SK-N-SH treated with all-trans-retinoic acid at 6 μM for 48 hours (cell line): ENCODE results near the gene FBXO33.
A peak's percentile ranks its signal among the peaks of the same experiment; 100 is the strongest.

ENCODE experiments used
- ATAC-seq: fragments of 200-7000 bp; cut with Tn5 transposase; 3 replicates; pipeline ENCODE4 v1.9.1; 2020; ENCODE audit warnings: mild to moderate bottlenecking, moderate library complexity
- ARNTL ChIP-seq: fragments of 450-650 bp; formaldehyde crosslinking; IDR thresholded peaks from 2 replicates; pipeline ENCODE4 v1.5.0; 2020; ENCODE audit warnings: low read depth, mild to moderate bottlenecking, moderate library complexity, borderline replicate concordance
- BACH2 ChIP-seq: fragments of 250-450 bp; sonication (Bioruptor Pico); IDR thresholded peaks from 2 replicates; pipeline ENCODE4 v1.9.0; 2021; ENCODE audit warnings: mild to moderate bottlenecking, borderline replicate concordance
- CSDC2 ChIP-seq: fragments of 250-450 bp; sonication (Bioruptor Pico); IDR thresholded peaks from 2 replicates; pipeline ENCODE4 v1.5.0; 2020; ENCODE audit warnings: mild to moderate bottlenecking, moderate library complexity
- ESRRG ChIP-seq: fragments of 250-450 bp; sonication (Bioruptor Pico); IDR thresholded peaks from 2 replicates; pipeline ENCODE4 v1.6.1; 2021; ENCODE audit warnings: mild to moderate bottlenecking
- GLIS3 ChIP-seq: fragments of 250-450 bp; sonication (Bioruptor Pico); IDR thresholded peaks from 2 replicates; pipeline ENCODE4 v1.5.0; 2020; ENCODE audit warnings: mild to moderate bottlenecking, moderate library complexity
- ISL1 ChIP-seq: fragments of 250-450 bp; sonication (Bioruptor Pico); IDR thresholded peaks from 2 replicates; pipeline ENCODE4 v2.1.2; 2022; ENCODE audit warnings: mild to moderate bottlenecking, moderate library complexity
- OSR1 ChIP-seq: fragments of 250-450 bp; sonication (Bioruptor Pico); IDR thresholded peaks from 2 replicates; pipeline ENCODE4 v1.8.0; 2022; ENCODE audit warnings: moderate library complexity, mild to moderate bottlenecking, inconsistent platforms
- RARB ChIP-seq: fragments of 250-450 bp; sonication (Bioruptor Pico); IDR thresholded peaks from 2 replicates; pipeline ENCODE4 v1.8.0; 2021; ENCODE audit warnings: mild to moderate bottlenecking, moderate library complexity
- SNAI2 ChIP-seq: fragments of 250-450 bp; sonication (Bioruptor Pico); IDR thresholded peaks from 2 replicates; pipeline ENCODE4 v1.5.0; 2020; ENCODE audit warnings: mild to moderate bottlenecking, moderate library complexity
- TOX ChIP-seq: fragments of 250-450 bp; sonication (Bioruptor Pico); IDR thresholded peaks from 2 replicates; pipeline ENCODE4 v1.8.0; 2021; ENCODE audit warnings: mild to moderate bottlenecking, moderate library complexity, borderline replicate concordance
- ZC3H10 ChIP-seq: fragments of 250-450 bp; sonication (Bioruptor Pico); IDR thresholded peaks from 2 replicates; pipeline ENCODE4 v1.5.1; 2021; ENCODE audit warnings: mild to moderate bottlenecking, moderate library complexity
- ZFP3 ChIP-seq: fragments of 250-450 bp; sonication (Bioruptor Pico); IDR thresholded peaks from 2 replicates; pipeline ENCODE4 v1.5.0; 2020; ENCODE audit warnings: mild to moderate bottlenecking, moderate library complexity
- ZFP30 ChIP-seq: fragments of 450-650 bp; formaldehyde crosslinking; IDR thresholded peaks from 2 replicates; pipeline ENCODE4 v1.5.0; 2022; ENCODE audit warnings: mild to moderate bottlenecking, moderate library complexity
- ZNF8 ChIP-seq: fragments of 450-650 bp; formaldehyde crosslinking; IDR thresholded peaks from 2 replicates; pipeline ENCODE4 v1.5.0; 2020; ENCODE audit warnings: mild to moderate bottlenecking, moderate library complexity
- TF ChIP-seq, protein P1 (sequence below): fragments of 250-450 bp; sonication (Bioruptor Pico); IDR thresholded peaks from 2 replicates; pipeline ENCODE4 v1.5.0; 2020; ENCODE audit warnings: mild to moderate bottlenecking, moderate library complexity
- TF ChIP-seq, protein P2 (sequence below): fragments of 250-450 bp; sonication (Bioruptor Pico); IDR thresholded peaks from 2 replicates; pipeline ENCODE4 v1.8.0; 2021; ENCODE audit warnings: low read depth, mild to moderate bottlenecking, moderate library complexity, borderline replicate concordance
- TF ChIP-seq, protein P3 (sequence below): fragments of 250-450 bp; sonication (Bioruptor Pico); IDR thresholded peaks from 2 replicates; pipeline ENCODE4 v1.8.0; 2020; ENCODE audit warnings: mild to moderate bottlenecking, moderate library complexity, borderline replicate concordance
- TF ChIP-seq, protein P4 (sequence below): fragments of 250-450 bp; sonication (Bioruptor Pico); IDR thresholded peaks from 2 replicates; pipeline ENCODE4 v1.5.1; 2020; ENCODE audit warnings: low read depth, mild to moderate bottlenecking, moderate library complexity

The FBXO33 gene

DNA sequence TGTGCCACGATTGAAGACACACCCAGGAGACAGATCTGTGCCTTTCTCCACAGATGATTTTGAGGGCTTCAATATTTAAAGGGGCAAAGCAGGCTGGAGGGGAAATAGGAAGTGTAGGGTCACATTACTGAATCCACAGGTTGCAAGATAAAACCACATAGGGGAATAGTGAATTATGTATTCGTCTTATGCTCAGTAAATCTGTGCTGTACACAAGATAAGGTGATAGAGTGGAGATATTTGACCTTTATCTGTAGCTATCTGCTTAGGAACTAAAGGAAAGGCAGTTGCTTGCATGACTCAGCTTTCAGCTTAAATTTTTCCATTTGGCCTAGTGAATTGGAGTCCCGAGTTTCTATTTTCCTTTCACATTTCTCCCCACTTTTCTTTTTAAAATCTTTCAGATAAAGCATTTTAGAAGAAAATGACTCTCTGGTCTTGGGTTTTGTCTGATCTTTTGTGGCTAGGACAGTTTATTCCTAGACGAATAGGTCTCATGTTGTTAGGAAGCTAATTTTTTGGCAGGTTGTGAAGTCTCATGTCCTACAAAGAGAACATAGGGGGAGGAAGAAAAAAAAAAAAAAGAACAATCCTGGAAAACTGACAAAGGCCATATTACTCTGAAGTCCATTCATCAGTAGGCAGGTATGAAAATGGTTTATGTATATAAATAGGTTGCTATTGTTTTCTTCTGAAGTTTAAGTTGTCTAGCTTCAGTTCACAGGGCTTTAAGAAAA is 55.4 kb downstream of the FBXO33 start (continued):
- TF ChIP-seq, protein P1, sequence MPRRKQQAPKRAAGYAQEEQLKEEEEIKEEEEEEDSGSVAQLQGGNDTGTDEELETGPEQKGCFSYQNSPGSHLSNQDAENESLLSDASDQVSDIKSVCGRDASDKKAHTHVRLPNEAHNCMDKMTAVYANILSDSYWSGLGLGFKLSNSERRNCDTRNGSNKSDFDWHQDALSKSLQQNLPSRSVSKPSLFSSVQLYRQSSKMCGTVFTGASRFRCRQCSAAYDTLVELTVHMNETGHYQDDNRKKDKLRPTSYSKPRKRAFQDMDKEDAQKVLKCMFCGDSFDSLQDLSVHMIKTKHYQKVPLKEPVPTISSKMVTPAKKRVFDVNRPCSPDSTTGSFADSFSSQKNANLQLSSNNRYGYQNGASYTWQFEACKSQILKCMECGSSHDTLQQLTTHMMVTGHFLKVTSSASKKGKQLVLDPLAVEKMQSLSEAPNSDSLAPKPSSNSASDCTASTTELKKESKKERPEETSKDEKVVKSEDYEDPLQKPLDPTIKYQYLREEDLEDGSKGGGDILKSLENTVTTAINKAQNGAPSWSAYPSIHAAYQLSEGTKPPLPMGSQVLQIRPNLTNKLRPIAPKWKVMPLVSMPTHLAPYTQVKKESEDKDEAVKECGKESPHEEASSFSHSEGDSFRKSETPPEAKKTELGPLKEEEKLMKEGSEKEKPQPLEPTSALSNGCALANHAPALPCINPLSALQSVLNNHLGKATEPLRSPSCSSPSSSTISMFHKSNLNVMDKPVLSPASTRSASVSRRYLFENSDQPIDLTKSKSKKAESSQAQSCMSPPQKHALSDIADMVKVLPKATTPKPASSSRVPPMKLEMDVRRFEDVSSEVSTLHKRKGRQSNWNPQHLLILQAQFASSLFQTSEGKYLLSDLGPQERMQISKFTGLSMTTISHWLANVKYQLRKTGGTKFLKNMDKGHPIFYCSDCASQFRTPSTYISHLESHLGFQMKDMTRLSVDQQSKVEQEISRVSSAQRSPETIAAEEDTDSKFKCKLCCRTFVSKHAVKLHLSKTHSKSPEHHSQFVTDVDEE, result no peak

DNA sequence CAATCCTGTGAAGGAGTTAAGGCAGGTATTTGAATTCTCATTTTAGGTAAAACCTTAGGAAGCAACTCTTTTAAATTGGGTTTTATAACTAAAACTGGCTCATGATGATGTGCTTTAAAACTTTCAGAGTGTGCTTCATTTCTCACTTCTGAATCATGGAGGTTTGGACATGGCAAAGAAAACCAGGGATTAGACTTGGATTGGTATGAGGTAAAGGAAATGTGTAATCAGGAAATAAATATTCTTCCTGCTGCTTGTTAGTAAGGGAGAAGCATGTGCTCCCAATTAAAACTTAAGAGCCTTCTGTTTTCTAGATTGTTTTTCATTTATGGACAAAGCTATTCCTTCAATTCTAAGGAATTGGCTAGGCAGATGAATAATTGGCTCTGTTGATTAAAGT is 57.4 kb downstream of the FBXO33 start:
- ATAC-seq, result peak; percentile 71
- TF ChIP-seq, protein P2, sequence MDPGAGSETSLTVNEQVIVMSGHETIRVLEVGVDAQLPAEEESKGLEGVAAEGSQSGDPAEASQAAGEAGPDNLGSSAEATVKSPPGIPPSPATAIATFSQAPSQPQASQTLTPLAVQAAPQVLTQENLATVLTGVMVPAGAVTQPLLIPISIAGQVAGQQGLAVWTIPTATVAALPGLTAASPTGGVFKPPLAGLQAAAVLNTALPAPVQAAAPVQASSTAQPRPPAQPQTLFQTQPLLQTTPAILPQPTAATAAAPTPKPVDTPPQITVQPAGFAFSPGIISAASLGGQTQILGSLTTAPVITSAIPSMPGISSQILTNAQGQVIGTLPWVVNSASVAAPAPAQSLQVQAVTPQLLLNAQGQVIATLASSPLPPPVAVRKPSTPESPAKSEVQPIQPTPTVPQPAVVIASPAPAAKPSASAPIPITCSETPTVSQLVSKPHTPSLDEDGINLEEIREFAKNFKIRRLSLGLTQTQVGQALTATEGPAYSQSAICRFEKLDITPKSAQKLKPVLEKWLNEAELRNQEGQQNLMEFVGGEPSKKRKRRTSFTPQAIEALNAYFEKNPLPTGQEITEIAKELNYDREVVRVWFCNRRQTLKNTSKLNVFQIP (CRISPR knock-in tag), result no peak
- TF ChIP-seq ISL1 (no peak), OSR1 (CRISPR knock-in tag) (no peak), ARNTL (CRISPR knock-in tag) (no peak)

DNA sequence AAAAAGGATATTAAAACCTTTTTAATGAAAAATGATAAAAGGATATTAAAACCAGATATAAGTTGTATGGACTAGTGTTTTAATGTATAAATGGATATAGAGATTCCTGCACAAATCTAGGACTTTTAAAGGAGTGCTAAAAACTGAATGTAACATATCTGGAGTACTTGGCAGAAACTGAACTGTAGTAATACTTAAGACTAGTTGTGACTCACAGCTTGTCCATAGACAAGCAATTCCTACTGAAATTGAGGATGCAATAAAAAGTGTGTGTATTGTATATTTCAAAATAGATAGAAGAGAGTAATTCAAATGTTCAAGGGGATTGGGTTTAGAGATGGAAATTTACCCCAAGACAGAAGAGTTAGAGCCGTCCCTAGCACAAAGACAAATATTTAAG is 59.6 kb downstream of the FBXO33 start:
- no peak for TF ChIP-seq ISL1
- TF ChIP-seq, protein P2 (CRISPR knock-in tag), result no peak
- no peak for ATAC-seq

DNA sequence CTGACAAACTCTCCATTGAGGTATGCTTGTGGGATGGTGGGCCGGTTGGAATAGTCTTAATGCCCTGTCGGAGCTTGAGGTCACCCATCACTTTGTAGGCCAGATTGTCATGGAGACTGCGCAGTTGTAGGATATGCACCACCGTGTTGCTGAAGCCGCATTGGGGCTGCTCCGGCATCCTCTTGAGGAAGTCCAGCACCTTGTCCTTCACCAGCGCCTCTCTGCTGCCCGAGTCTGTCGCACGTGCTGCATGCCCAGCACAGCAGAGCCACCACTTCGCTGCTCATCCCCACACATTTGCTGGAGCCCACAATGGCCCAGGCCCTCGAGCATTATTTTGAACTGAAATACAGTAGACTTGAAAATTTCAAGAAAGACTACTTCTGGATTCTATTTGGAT is 61.8 kb downstream of the FBXO33 start:
- no peak for ATAC-seq
- TF ChIP-seq GLIS3 (CRISPR knock-in tag) (no peak), ZFP3 (CRISPR knock-in tag) (no peak), ZC3H10 (CRISPR knock-in tag) (no peak), ZFP30 (CRISPR knock-in tag) (no peak), SNAI2 (CRISPR knock-in tag) (no peak), OSR1 (CRISPR knock-in tag) (no peak), CSDC2 (no peak), BACH2 (CRISPR knock-in tag) (no peak), RARB (CRISPR knock-in tag) (no peak), ZNF8 (no peak), TOX (CRISPR knock-in tag) (no peak), ESRRG (CRISPR knock-in tag) (no peak)
- TF ChIP-seq, protein P3, sequence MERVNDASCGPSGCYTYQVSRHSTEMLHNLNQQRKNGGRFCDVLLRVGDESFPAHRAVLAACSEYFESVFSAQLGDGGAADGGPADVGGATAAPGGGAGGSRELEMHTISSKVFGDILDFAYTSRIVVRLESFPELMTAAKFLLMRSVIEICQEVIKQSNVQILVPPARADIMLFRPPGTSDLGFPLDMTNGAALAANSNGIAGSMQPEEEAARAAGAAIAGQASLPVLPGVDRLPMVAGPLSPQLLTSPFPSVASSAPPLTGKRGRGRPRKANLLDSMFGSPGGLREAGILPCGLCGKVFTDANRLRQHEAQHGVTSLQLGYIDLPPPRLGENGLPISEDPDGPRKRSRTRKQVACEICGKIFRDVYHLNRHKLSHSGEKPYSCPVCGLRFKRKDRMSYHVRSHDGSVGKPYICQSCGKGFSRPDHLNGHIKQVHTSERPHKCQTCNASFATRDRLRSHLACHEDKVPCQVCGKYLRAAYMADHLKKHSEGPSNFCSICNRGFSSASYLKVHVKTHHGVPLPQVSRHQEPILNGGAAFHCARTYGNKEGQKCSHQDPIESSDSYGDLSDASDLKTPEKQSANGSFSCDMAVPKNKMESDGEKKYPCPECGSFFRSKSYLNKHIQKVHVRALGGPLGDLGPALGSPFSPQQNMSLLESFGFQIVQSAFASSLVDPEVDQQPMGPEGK (CRISPR knock-in tag), result no peak
- TF ChIP-seq, protein P4, sequence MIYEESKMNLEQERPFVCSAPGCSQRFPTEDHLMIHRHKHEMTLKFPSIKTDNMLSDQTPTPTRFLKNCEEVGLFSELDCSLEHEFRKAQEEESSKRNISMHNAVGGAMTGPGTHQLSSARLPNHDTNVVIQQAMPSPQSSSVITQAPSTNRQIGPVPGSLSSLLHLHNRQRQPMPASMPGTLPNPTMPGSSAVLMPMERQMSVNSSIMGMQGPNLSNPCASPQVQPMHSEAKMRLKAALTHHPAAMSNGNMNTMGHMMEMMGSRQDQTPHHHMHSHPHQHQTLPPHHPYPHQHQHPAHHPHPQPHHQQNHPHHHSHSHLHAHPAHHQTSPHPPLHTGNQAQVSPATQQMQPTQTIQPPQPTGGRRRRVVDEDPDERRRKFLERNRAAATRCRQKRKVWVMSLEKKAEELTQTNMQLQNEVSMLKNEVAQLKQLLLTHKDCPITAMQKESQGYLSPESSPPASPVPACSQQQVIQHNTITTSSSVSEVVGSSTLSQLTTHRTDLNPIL (CRISPR knock-in tag), result no peak
- TF ChIP-seq, protein P1, result no peak
- TF ChIP-seq, protein P2 (CRISPR knock-in tag), result no peak
- TF ChIP-seq, all 23 proteins: peak for 0
